GM19455 (cell line): Measurements from ENCODE around the gene CHN2.

ENCODE experiments used
- ATAC-seq: cut with Tn5 transposase; IDR thresholded peaks from one replicate; pipeline ENCODE4 v1.9.1; 2021; ENCODE audit not compliant: unreplicated experiment

Gene CHN2

GRCh38 chr7:29421010-29421956 is 226.7 kb downstream of the CHN2 start:
- ATAC-seq: no peak

- ATAC-seq: no peak
Measured at GRCh38 chr7:29422829-29423228, 228.3 kb downstream of the CHN2 start.

GRCh38 chr7:29424295-29424983 is 229.9 kb downstream of the CHN2 start:
- ATAC-seq: no peak

DNA sequence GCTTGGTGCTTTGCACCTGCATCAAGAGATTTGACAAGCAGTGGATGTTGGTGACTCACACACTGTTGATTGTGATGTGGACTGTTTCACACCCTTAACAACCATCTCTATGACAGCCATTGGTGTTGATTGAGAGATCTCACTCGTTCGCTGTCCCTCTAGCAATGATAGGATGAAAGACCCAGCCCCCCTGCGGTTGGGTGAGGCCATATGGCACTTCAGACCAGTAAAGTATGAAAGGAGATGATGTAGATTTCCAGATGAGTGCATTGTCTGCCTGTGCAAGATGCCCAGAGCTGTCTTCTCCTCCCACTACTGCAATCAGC is 230.4 kb downstream of the CHN2 start:
- ATAC-seq: no peak

- ATAC-seq: no peak
Measured at GRCh38 chr7:29426587-29426986, 232.0 kb downstream of the CHN2 start.

DNA sequence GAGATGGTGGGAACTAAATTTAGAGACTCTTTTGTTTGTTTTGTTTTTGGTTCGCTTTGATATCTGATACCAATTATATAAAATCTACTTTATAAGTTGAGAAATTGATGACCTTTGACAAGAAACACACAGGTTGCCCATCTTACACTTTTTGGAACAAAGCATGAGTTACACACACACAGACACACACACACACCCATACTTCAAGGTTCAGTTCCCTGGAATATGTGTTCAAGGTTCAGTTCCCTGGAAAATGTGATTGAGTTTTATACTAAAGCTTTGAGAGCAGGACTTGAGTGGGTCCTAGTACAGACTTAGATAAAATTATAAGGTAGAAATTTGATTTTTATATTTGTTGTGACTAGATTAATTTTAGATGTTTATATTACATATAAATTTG is 234.8 kb downstream of the CHN2 start:
- no peak for ATAC-seq

DNA sequence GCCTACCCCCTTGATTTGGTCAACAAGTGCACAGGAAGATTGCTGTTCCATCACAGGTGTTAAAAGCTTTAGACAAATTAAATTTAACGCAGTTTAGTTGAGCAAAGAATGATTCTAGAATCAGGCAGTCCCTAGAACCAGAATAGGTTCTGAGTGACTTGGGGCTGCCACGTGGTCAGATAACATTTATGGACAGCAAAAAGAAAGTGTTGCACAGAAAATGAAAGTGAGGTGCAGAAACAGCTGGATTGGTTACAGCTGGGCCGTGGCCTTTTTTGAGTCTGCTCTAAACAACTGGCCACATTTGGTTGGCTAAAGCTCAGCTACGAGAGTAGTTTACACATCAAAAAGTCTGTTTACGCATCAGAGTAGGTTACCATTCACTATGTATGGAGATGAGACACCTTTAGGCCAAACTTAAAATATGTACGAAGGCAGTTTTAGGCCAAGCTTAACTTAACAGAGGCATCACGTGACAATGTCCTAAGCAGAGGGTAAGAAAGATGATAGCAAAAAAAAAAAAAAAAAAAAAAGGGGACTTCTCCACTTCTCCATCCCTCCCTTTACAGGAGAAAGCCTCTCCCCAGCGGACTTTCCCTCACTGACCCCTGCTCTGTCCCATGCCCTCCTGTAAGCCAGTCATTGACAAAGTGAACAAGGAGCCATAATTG is 235.8 kb downstream of the CHN2 start:
- ATAC-seq: no peak

GRCh38 chr7:29431686-29432085 is 237.1 kb downstream of the CHN2 start:
- ATAC-seq: no peak

GRCh38 chr7:29432721-29433120 is 238.1 kb downstream of the CHN2 start:
- no peak for ATAC-seq

GRCh38 chr7:29434380-29434768 is 239.8 kb downstream of the CHN2 start:
- ATAC-seq: no peak

GRCh38 chr7:29435167-29435566 is 240.6 kb downstream of the CHN2 start:
- no peak for ATAC-seq

- ATAC-seq: no peak
Measured at GRCh38 chr7:29435902-29436301, 241.3 kb downstream of the CHN2 start.

DNA sequence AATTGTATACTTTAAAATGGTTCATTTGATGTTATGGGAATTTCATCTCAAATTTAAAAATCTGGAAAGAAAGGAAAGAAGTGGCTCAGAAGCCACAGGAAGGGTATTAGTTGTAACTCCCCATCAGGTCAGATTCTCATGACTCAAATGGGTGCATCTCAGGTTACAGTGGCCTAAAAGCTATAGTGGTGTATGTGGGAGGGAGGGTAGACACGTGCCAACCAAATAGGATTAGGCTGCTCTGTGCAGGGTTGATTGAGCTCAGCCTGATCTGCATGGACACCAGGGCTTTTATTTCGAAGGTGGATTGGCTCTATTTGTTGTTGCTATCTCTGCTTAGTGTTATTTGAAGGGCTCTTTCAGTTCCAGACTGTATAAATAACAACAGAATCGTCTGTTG is 247.6 kb downstream of the CHN2 start:
- ATAC-seq: no peak

DNA sequence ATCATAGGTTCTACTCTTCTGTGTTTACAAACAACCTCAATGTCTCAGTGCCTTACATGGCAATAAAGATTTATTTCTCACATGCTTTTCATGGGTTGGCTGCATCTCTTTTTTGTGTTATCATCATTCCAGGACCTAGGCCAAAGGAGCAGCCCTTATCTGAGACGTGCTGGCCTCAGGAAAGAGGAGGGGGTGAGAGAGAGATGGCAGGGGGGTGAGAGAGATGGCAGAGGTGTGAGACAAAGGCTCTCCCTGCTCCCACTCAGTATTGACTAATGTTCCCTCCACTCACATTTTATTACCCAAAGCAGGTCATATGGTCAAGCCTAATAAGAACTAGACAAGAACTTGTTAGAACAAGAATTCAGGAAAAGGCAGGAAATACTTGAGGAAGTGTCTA is 249.0 kb downstream of the CHN2 start:
- no peak for ATAC-seq

DNA sequence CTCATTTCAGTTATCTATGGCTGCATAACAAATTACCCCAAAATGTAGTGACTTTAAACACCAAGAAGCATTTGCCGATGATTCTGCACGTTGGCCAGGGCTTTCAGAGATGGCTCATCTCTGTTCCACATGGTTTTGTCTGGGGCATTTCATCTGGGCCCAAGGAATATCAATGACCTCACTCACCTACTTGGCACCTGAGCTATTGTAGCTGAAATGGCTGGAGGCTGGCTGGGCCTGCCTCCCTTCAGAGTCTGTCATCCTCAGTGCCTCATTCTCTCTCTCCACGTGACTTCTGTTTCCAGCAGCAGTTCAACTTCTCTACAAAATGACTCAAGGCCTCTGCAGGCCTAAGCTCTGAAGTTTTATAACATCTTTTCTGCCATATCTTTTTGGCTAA is 249.7 kb downstream of the CHN2 start:
- ATAC-seq: no peak

DNA sequence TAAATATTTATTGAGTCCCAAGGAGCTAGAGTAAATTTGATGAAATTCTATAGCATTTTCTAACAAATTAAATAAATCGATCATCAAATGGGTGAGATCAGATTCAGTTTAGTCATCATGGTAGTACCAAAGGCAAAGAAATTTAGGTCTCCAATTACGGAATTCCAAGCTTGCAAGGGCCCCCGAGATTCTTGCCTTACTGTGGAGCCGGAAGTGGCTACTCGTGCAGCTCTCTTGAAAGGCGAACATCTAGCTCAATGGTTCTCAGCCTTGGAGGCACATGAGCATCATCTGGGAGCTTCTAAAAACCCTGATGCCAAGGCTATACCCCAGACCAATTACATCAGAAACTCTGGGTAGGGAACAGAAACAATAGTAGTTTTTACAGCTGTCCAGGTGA is 251.2 kb downstream of the CHN2 start:
- ATAC-seq: no peak

- no peak for ATAC-seq
Measured at GRCh38 chr7:29447828-29448227, 253.3 kb downstream of the CHN2 start.

DNA sequence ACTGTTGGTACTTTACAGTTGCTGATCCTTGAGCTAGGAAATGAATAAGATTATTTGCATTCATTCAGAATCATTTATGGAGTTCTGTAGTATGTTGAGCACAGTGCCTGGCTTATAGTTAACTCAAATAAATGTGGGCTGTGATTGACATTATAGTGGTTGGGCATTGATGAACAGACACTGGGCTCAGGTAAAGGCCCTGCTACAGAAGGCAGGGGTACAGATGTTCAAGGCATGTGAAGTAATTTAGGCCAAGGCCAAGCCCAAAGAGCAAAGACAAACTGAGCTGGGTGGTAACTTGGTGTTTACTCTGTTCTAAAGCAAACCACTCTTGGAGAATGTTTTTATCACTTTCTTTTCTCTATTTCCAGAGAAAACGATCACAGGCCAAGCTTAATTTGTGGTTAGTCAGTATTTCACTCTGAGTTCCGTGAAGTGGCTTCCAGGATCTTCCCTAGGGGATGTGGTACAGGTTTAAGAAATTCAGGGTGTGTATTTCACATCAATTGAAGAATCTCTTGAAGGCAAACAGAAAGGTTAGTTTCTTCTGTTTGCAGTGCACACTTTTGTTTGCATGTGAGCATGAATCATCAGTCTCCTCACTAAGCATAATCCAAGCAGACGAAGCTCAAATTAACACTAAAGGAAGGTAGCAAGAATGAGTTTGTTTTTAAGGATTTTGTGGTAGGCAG is 255.1 kb downstream of the CHN2 start:
- no peak for ATAC-seq

DNA sequence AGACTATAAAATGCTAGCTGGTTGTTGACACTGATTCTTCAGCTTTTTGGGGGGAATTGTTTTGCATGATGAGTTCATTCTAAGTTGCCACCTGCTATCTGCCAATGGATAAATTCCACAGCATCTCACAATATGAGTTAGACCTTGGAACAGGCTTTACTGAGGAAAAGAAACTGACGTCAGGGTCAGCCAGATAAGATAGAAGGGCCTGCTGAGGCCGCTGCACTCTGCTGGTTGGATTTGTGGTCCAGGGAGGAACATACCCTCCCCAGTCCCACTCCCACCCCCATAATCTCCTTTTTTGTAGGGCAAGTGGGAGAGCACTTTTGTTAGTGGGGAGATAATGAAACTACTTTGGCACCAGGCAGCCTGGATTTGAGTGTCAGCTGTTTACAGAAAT is 258.4 kb downstream of the CHN2 start:
- ATAC-seq: no peak

DNA sequence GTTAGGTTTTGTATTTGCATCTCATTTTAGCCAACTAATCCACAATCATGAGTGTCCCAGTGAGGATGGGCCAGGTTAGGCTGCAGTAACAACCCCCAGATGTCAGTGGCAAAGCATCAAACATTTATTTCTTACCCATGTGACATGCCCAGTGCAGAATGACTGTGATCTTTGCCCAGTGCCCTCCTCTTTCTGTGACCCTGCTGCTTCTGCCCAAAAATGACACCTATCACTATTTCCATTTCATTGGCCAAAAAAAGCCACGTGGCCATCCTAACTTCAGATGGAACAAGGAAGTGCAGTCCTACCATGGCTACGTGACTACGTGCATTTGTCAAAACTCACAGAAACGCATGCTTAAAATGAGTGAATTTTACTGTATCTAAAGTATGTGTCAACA is 259.9 kb downstream of the CHN2 start:
- ATAC-seq: no peak

GRCh38 chr7:29454899-29455451 is 260.4 kb downstream of the CHN2 start:
- ATAC-seq: no peak
